Astrocyte (in vitro differentiated cells and primary cell): Measurements from ENCODE around the gene DNAJC8.

ENCODE experiments used
- EZH2 ChIP-seq: IDR thresholded peaks from 2 replicates; pipeline ENCODE4 v1.6.1; 2012; ENCODE audit warnings: mild to moderate bottlenecking, low read length, inconsistent platforms; ENCODE audit not compliant: insufficient read depth
- TF ChIP-seq, protein P1 (sequence below): IDR thresholded peaks from 2 replicates; pipeline ENCODE4 v1.5.1; 2011; ENCODE audit warnings: low read depth, mild to moderate bottlenecking, inconsistent platforms, low read length, moderate library complexity; ENCODE audit not compliant: insufficient read depth

GRCh38 chr1:28176492-28177470 is 56.0 kb downstream of the DNAJC8 start, which contains the start of gene PTAFR:
- no peak for TF ChIP-seq EZH2
- TF ChIP-seq, protein P1, sequence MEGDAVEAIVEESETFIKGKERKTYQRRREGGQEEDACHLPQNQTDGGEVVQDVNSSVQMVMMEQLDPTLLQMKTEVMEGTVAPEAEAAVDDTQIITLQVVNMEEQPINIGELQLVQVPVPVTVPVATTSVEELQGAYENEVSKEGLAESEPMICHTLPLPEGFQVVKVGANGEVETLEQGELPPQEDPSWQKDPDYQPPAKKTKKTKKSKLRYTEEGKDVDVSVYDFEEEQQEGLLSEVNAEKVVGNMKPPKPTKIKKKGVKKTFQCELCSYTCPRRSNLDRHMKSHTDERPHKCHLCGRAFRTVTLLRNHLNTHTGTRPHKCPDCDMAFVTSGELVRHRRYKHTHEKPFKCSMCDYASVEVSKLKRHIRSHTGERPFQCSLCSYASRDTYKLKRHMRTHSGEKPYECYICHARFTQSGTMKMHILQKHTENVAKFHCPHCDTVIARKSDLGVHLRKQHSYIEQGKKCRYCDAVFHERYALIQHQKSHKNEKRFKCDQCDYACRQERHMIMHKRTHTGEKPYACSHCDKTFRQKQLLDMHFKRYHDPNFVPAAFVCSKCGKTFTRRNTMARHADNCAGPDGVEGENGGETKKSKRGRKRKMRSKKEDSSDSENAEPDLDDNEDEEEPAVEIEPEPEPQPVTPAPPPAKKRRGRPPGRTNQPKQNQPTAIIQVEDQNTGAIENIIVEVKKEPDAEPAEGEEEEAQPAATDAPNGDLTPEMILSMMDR, result no peak
